GM23338 (cell line): ENCODE data around the gene SLC9A3. TPM values are rescaled to one million over a fixed set of nuclear protein-coding genes. Genes with fewer than 3 reads are reported as not detected.

Experiments used
- ATAC-seq: fragments of 200-7000 bp; cut with Tn5 transposase; 3 replicates; pipeline ENCODE4 v1.9.1; 2020
- DNase-seq: peaks from one replicate; pipeline ENCODE4 v3.0.0-alpha.2; 2015; ENCODE audit warnings: low spot score
- H2AFZ ChIP-seq: fragments of 200-600 bp; sonication (generic); 2 replicates; pipeline ENCODE4 v1.8.0; 2016; ENCODE audit warnings: antibody characterized with exemption, mild to moderate bottlenecking, moderate library complexity
- H3F3A ChIP-seq: fragments of 200-600 bp; sonication (generic); replicated peaks from 2 replicates; pipeline ENCODE4 v1.8.0; 2017; ENCODE audit warnings: antibody characterized with exemption, mixed run types, low read depth
- H3K27ac ChIP-seq: fragments of 200-600 bp; sonication (generic); 2 replicates; pipeline ENCODE4 v1.6.1; 2016; ENCODE audit warnings: low read depth
- H3K27me3 ChIP-seq: fragments of 200-600 bp; sonication (generic); 2 replicates; pipeline ENCODE4 v1.8.0; 2016; ENCODE audit warnings: mild to moderate bottlenecking, mixed run types, moderate library complexity; ENCODE audit not compliant: insufficient read depth
- H3K36me3 ChIP-seq: fragments of 200-600 bp; sonication (generic); 2 replicates; pipeline ENCODE4 v1.8.0; 2016; ENCODE audit warnings: mild to moderate bottlenecking; ENCODE audit not compliant: insufficient read depth
- H3K4me1 ChIP-seq: fragments of 200-600 bp; sonication (generic); 2 replicates; pipeline ENCODE4 v1.8.0; 2016; ENCODE audit warnings: mild to moderate bottlenecking, moderate library complexity; ENCODE audit not compliant: insufficient read depth
- H3K4me2 ChIP-seq: fragments of 200-600 bp; sonication (generic); 2 replicates; pipeline ENCODE4 v1.7.1; 2017; ENCODE audit warnings: mixed run types
- H3K4me3 ChIP-seq: fragments of 200-600 bp; sonication (generic); 2 replicates; pipeline ENCODE4 v1.6.1; 2016; ENCODE audit warnings: mixed run types
- H3K79me2 ChIP-seq: fragments of 200-600 bp; sonication (generic); replicated peaks from 2 replicates; pipeline ENCODE4 v1.8.0; 2017; ENCODE audit warnings: mild to moderate bottlenecking; ENCODE audit not compliant: insufficient read depth
- H3K9me2 ChIP-seq: fragments of 200-600 bp; sonication (generic); 2 replicates; pipeline ENCODE4 v1.8.0; 2017; ENCODE audit not compliant: insufficient read depth
- H4K20me1 ChIP-seq: fragments of 200-600 bp; sonication (generic); replicated peaks from 2 replicates; pipeline ENCODE4 v1.8.0; 2017; ENCODE audit warnings: mild to moderate bottlenecking; ENCODE audit not compliant: insufficient read depth
- H3K27ac Mint-ChIP-seq: 2 replicates; pipeline ENCODE4 v1.8.0; 2020; ENCODE audit warnings: inconsistent platforms, mild to moderate bottlenecking, moderate library complexity, mixed read lengths
- H3K27me3 Mint-ChIP-seq: 3 replicates; pipeline ENCODE4 v1.8.0; 2022; ENCODE audit warnings: low read depth, mild to moderate bottlenecking, moderate library complexity, mixed read lengths, inconsistent platforms; ENCODE audit not compliant: insufficient read depth, poor library complexity
- H3K36me3 Mint-ChIP-seq: 3 replicates; pipeline ENCODE4 v1.8.0; 2021; ENCODE audit warnings: low read depth, mild to moderate bottlenecking, inconsistent platforms, moderate library complexity, mixed read lengths
- H3K4me1 Mint-ChIP-seq: 3 replicates; pipeline ENCODE4 v1.8.0; 2020; ENCODE audit warnings: mild to moderate bottlenecking, inconsistent platforms, mixed read lengths
- H3K4me3 Mint-ChIP-seq: 3 replicates; pipeline ENCODE4 v1.8.0; 2021; ENCODE audit warnings: moderate library complexity, mild to moderate bottlenecking, inconsistent platforms, mixed read lengths
- H3K9me3 Mint-ChIP-seq: 3 replicates; pipeline ENCODE4 v1.8.0; 2020; ENCODE audit warnings: moderate library complexity, mild to moderate bottlenecking, inconsistent platforms, mixed read lengths
- CREB1 ChIP-seq: fragments of 250-450 bp; sonication (Bioruptor Pico); IDR thresholded peaks from 2 replicates; pipeline ENCODE4 v1.5.0; 2020; ENCODE audit warnings: low read depth, mild to moderate bottlenecking, moderate library complexity
- EZH2 ChIP-seq: fragments of 200-600 bp; sonication (generic); IDR thresholded peaks from one replicate; pipeline ENCODE4 v1.8.0; 2017; ENCODE audit warnings: antibody characterized with exemption, mild to moderate bottlenecking, low read depth; ENCODE audit not compliant: unreplicated experiment
- EZH2phosphoT487 ChIP-seq: fragments of 200-600 bp; sonication (generic); IDR thresholded peaks from one replicate; pipeline ENCODE4 v1.8.1; 2018; ENCODE audit warnings: antibody characterized with exemption; ENCODE audit not compliant: unreplicated experiment
- JUNB ChIP-seq: IDR thresholded peaks from one replicate; pipeline ENCODE4 v1.6.1; 2016; ENCODE audit warnings: antibody characterized with exemption; ENCODE audit not compliant: unreplicated experiment
- POLR2AphosphoS5 ChIP-seq: IDR thresholded peaks from 2 replicates; pipeline ENCODE4 v1.6.1; 2016; ENCODE audit warnings: antibody characterized with exemption, low read depth
- STAT1 ChIP-seq: IDR thresholded peaks from one replicate; pipeline ENCODE4 v1.6.1; 2016; ENCODE audit warnings: antibody characterized with exemption; ENCODE audit not compliant: unreplicated experiment
- ZNF114 ChIP-seq: fragments of 250-450 bp; sonication (Bioruptor Pico); IDR thresholded peaks from 2 replicates; pipeline ENCODE4 v1.5.0; 2020; ENCODE audit warnings: mild to moderate bottlenecking, moderate library complexity
- ZNF331 ChIP-seq: fragments of 250-450 bp; sonication (Bioruptor Pico); IDR thresholded peaks from 2 replicates; pipeline ENCODE4 v1.5.0; 2020; ENCODE audit warnings: low read depth, mild to moderate bottlenecking, moderate library complexity
- polyA plus RNA-seq: library from polyadenylated mRNA; unstranded; fragments of >200 nt; fragmentation: Nextera tagmentation; extraction: Ambion mirVana; gene quantifications from 2 replicates; pipeline ENCODE4 v1.2.1, GENCODE V29; 2016
- total RNA-seq: library from RNA; depleted of rRNA; stranded (reverse); fragments of >200 nt; shearing (Covaris generic); gene quantifications from 2 replicates; pipeline ENCODE4 v1.2.3, GENCODE V29; 2014
- TF ChIP-seq, protein P1 (sequence below): IDR thresholded peaks from one replicate; pipeline ENCODE4 v1.6.1; 2018; ENCODE audit warnings: antibody characterized with exemption; ENCODE audit not compliant: unreplicated experiment
- TF ChIP-seq, protein P2 (sequence below): fragments of 250-450 bp; sonication (Bioruptor Pico); IDR thresholded peaks from 2 replicates; pipeline ENCODE4 v1.5.0; 2020; ENCODE audit warnings: mild to moderate bottlenecking, moderate library complexity
- TF ChIP-seq, protein P3 (sequence below), 2 experiments: fragments of 200-600 bp in 1 of 2; sonication (generic) in 1 of 2; conservative IDR thresholded peaks; 2 replicates each; pipeline versions ENCODE4 v1.5.1 to v1.6.1; 2016 to 2017; ENCODE audit warnings: antibody characterized with exemption in 2 of 2, low read depth in 2 of 2, mild to moderate bottlenecking in 2 of 2, moderate library complexity in 1 of 2
- TF ChIP-seq, protein P4 (sequence below): IDR thresholded peaks from 2 replicates; pipeline ENCODE4 v1.6.1; 2016; ENCODE audit warnings: antibody characterized with exemption

The SLC9A3 gene
- total and polyA plus RNA-seq, 2 experiments from 2014 or later, result 0.39 to 3.1 TPM

DNA sequence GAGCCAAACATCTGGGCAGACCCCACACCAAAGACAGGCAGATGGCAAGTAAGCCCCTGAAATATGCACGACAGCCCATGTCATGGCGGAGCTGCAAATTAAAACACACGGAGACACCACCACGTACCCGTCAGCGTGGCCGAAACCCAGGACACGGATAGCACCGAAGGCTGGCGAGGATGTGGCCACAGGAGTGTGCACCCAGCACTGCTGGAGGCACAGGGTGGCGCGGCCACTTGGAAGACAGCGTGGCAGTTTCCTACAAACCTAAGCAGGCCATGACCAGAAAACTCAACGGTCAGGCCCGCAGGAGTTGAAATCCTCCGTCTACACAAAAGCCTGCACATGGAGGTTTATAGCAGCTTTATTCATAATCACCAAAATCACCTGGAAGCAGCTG lies 12.8 kb downstream of the SLC9A3 start (continued):
- TF ChIP-seq, protein P1, sequence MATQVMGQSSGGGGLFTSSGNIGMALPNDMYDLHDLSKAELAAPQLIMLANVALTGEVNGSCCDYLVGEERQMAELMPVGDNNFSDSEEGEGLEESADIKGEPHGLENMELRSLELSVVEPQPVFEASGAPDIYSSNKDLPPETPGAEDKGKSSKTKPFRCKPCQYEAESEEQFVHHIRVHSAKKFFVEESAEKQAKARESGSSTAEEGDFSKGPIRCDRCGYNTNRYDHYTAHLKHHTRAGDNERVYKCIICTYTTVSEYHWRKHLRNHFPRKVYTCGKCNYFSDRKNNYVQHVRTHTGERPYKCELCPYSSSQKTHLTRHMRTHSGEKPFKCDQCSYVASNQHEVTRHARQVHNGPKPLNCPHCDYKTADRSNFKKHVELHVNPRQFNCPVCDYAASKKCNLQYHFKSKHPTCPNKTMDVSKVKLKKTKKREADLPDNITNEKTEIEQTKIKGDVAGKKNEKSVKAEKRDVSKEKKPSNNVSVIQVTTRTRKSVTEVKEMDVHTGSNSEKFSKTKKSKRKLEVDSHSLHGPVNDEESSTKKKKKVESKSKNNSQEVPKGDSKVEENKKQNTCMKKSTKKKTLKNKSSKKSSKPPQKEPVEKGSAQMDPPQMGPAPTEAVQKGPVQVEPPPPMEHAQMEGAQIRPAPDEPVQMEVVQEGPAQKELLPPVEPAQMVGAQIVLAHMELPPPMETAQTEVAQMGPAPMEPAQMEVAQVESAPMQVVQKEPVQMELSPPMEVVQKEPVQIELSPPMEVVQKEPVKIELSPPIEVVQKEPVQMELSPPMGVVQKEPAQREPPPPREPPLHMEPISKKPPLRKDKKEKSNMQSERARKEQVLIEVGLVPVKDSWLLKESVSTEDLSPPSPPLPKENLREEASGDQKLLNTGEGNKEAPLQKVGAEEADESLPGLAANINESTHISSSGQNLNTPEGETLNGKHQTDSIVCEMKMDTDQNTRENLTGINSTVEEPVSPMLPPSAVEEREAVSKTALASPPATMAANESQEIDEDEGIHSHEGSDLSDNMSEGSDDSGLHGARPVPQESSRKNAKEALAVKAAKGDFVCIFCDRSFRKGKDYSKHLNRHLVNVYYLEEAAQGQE, result no peak
- TF ChIP-seq EZH2phosphoT487 (no peak), ZNF331 (CRISPR knock-in tag) (no peak)

DNA sequence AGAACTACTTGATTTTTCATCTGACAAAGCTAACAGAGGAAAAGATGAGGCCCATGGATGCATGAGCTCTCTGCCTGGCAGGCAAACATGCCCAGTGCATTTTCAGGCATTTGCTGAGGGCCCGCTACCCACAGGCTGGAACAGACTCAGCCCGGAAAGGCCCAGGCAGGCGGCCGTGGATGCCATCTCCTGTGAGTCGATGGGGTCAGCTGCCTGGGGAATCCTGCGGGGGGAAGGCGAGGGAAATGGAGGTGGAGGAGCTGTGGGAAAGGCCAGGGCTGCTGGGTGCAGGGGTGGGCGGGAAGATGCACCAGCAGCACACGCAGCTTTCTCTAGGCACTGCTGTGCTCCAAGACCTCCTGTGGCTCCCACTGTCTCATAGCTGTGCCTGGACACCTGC lies 13.7 kb downstream of the SLC9A3 start:
- Histone ChIP-seq H3K79me2 (no peaks in the 10 kb centered on the region), H4K20me1 (no peaks in the 10 kb centered on the region), H3F3A (no peaks in the 10 kb centered on the region), H3K27me3 (no peaks in the 10 kb centered on the region), H3K36me3 (no peaks in the 10 kb centered on the region), H3K4me3 (no peak overlapping the region), H3K4me2 (no peak overlapping the region), H2AFZ (no peak overlapping the region), H3K9me2 (no peaks in the 10 kb centered on the region), H3K27ac (no peak overlapping the region), H3K4me1 (no peaks in the 10 kb centered on the region)
- Mint-ChIP-seq H3K27me3 (peaks cover 33% of the 10 kb centered on the region), H3K9me3 (peaks cover 5% of the 10 kb centered on the region; the same call in 2 of the 3 replicates), H3K36me3 (no peaks in the 10 kb centered on the region; the same call in 2 of the 3 replicates), H3K4me3 (no peak overlapping the region), H3K4me1 (no peaks in the 10 kb centered on the region; the same call in 1 of the 3 replicates), H3K27ac (no peak overlapping the region)
- ATAC-seq (no peak), DNase-seq (no peak)
- TF ChIP-seq, protein P2, sequence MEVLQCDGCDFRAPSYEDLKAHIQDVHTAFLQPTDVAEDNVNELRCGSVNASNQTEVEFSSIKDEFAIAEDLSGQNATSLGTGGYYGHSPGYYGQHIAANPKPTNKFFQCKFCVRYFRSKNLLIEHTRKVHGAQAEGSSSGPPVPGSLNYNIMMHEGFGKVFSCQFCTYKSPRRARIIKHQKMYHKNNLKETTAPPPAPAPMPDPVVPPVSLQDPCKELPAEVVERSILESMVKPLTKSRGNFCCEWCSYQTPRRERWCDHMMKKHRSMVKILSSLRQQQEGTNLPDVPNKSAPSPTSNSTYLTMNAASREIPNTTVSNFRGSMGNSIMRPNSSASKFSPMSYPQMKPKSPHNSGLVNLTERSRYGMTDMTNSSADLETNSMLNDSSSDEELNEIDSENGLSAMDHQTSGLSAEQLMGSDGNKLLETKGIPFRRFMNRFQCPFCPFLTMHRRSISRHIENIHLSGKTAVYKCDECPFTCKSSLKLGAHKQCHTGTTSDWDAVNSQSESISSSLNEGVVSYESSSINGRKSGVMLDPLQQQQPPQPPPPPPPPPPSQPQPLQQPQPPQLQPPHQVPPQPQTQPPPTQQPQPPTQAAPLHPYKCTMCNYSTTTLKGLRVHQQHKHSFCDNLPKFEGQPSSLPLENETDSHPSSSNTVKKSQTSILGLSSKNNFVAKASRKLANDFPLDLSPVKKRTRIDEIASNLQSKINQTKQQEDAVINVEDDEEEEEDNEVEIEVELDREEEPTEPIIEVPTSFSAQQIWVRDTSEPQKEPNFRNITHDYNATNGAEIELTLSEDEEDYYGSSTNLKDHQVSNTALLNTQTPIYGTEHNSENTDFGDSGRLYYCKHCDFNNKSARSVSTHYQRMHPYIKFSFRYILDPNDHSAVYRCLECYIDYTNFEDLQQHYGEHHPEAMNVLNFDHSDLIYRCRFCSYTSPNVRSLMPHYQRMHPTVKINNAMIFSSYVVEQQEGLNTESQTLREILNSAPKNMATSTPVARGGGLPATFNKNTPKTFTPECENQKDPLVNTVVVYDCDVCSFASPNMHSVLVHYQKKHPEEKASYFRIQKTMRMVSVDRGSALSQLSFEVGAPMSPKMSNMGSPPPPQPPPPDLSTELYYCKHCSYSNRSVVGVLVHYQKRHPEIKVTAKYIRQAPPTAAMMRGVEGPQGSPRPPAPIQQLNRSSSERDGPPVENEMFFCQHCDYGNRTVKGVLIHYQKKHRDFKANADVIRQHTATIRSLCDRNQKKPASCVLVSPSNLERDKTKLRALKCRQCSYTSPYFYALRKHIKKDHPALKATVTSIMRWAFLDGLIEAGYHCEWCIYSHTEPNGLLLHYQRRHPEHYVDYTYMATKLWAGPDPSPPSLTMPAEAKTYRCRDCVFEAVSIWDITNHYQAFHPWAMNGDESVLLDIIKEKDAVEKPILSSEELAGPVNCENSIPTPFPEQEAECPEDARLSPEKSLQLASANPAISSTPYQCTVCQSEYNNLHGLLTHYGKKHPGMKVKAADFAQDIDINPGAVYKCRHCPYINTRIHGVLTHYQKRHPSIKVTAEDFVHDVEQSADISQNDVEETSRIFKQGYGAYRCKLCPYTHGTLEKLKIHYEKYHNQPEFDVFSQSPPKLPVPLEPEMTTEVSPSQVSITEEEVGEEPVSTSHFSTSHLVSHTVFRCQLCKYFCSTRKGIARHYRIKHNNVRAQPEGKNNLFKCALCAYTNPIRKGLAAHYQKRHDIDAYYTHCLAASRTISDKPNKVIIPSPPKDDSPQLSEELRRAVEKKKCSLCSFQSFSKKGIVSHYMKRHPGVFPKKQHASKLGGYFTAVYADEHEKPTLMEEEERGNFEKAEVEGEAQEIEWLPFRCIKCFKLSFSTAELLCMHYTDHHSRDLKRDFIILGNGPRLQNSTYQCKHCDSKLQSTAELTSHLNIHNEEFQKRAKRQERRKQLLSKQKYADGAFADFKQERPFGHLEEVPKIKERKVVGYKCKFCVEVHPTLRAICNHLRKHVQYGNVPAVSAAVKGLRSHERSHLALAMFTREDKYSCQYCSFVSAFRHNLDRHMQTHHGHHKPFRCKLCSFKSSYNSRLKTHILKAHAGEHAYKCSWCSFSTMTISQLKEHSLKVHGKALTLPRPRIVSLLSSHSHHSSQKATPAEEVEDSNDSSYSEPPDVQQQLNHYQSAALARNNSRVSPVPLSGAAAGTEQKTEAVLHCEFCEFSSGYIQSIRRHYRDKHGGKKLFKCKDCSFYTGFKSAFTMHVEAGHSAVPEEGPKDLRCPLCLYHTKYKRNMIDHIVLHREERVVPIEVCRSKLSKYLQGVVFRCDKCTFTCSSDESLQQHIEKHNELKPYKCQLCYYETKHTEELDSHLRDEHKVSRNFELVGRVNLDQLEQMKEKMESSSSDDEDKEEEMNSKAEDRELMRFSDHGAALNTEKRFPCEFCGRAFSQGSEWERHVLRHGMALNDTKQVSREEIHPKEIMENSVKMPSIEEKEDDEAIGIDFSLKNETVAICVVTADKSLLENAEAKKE (CRISPR knock-in tag), result no peak
- TF ChIP-seq STAT1 (no peak), EZH2 (no peak), CREB1 (CRISPR knock-in tag) (no peak), POLR2AphosphoS5 (no peak), ZNF331 (CRISPR knock-in tag) (no peak), JUNB (no peak), ZNF114 (no peak)
- TF ChIP-seq, protein P3, sequence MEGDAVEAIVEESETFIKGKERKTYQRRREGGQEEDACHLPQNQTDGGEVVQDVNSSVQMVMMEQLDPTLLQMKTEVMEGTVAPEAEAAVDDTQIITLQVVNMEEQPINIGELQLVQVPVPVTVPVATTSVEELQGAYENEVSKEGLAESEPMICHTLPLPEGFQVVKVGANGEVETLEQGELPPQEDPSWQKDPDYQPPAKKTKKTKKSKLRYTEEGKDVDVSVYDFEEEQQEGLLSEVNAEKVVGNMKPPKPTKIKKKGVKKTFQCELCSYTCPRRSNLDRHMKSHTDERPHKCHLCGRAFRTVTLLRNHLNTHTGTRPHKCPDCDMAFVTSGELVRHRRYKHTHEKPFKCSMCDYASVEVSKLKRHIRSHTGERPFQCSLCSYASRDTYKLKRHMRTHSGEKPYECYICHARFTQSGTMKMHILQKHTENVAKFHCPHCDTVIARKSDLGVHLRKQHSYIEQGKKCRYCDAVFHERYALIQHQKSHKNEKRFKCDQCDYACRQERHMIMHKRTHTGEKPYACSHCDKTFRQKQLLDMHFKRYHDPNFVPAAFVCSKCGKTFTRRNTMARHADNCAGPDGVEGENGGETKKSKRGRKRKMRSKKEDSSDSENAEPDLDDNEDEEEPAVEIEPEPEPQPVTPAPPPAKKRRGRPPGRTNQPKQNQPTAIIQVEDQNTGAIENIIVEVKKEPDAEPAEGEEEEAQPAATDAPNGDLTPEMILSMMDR (conservative IDR thresholded peaks at IDR 0.05; ENCODE audit: low read depth in 2 of 2), result no peak
- TF ChIP-seq, protein P4, sequence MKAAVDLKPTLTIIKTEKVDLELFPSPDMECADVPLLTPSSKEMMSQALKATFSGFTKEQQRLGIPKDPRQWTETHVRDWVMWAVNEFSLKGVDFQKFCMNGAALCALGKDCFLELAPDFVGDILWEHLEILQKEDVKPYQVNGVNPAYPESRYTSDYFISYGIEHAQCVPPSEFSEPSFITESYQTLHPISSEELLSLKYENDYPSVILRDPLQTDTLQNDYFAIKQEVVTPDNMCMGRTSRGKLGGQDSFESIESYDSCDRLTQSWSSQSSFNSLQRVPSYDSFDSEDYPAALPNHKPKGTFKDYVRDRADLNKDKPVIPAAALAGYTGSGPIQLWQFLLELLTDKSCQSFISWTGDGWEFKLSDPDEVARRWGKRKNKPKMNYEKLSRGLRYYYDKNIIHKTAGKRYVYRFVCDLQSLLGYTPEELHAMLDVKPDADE, result no peak
